Fibroblast of villous mesenchyme (primary cell): ENCODE results near the gene AURKAIP1. TPM values are rescaled to one million over a fixed set of nuclear protein-coding genes. Genes with fewer than 3 reads are reported as not detected.
"Not testable (repeated sequence)": the region's sequence is repeated elsewhere in the genome, so short reads cannot be mapped to it uniquely, and the experiment has no call there.

Source experiments
- DNase-seq: peaks from one replicate; pipeline ENCODE4 v3.0.0-alpha.2; 2010; ENCODE audit warnings: low read depth
- H3K4me3 ChIP-seq: 2 replicates; pipeline ENCODE4 v1.5.1; 2011; ENCODE audit warnings: low read depth, mild to moderate bottlenecking, low read length
- total RNA-seq: library from RNA; depleted of rRNA; stranded (reverse); fragments of >200 nt; gene quantifications from 2 replicates; pipeline ENCODE4 v1.2.3, GENCODE V29; 2012
- TF ChIP-seq, protein P1 (sequence below): IDR thresholded peaks from 2 replicates; pipeline ENCODE4 v1.5.1; 2012; ENCODE audit warnings: low read depth, mild to moderate bottlenecking, low read length; ENCODE audit not compliant: insufficient read depth

Gene AURKAIP1
- total RNA-seq, 1 donor: 94.1 TPM

DNA sequence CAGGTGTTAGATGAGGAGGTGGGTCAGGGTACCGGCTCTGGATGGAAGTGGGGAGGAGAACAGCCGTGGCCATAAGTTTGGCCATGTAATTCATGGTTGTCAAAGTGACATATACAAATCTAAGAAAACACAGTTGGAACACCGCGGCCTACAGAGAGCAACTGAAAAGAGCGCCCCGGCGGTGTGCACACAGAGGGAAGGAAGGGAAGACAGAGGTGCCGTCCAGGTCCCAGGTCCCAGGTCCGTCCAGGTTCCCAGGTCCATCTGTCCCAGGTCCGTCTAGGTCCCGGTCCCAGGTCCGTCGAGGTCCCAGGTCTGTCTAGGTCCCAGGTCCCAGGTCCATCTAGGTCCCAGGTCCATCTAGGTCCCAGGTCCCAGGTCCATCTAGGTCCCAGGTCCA, 36.6 kb upstream of the AURKAIP1 start:
- DNase-seq: no peak
- TF ChIP-seq, protein P1, sequence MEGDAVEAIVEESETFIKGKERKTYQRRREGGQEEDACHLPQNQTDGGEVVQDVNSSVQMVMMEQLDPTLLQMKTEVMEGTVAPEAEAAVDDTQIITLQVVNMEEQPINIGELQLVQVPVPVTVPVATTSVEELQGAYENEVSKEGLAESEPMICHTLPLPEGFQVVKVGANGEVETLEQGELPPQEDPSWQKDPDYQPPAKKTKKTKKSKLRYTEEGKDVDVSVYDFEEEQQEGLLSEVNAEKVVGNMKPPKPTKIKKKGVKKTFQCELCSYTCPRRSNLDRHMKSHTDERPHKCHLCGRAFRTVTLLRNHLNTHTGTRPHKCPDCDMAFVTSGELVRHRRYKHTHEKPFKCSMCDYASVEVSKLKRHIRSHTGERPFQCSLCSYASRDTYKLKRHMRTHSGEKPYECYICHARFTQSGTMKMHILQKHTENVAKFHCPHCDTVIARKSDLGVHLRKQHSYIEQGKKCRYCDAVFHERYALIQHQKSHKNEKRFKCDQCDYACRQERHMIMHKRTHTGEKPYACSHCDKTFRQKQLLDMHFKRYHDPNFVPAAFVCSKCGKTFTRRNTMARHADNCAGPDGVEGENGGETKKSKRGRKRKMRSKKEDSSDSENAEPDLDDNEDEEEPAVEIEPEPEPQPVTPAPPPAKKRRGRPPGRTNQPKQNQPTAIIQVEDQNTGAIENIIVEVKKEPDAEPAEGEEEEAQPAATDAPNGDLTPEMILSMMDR: no peak
- H3K4me3 ChIP-seq: no peak overlapping the region

DNA sequence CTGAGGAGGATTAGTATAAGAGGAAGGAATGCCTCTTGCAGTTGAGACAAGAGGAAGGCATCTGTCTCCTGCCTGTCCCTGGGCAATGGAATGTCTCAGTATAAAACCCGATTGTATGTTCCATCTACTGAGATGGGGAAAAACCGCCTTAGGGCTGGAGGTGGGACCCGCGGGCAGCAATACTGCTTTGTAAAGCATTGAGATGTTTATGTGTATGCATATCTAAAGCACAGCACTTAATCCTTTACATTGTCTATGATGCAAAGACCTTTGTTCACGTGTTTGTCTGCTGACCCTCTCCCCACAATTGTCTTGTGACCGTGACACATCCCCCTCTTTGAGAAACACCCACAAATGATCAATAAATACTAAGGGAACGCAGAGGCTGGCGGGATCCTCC, 35.2 kb upstream of the AURKAIP1 start:
- H3K4me3 ChIP-seq, DNase-seq: not testable (repeated sequence)

DNA sequence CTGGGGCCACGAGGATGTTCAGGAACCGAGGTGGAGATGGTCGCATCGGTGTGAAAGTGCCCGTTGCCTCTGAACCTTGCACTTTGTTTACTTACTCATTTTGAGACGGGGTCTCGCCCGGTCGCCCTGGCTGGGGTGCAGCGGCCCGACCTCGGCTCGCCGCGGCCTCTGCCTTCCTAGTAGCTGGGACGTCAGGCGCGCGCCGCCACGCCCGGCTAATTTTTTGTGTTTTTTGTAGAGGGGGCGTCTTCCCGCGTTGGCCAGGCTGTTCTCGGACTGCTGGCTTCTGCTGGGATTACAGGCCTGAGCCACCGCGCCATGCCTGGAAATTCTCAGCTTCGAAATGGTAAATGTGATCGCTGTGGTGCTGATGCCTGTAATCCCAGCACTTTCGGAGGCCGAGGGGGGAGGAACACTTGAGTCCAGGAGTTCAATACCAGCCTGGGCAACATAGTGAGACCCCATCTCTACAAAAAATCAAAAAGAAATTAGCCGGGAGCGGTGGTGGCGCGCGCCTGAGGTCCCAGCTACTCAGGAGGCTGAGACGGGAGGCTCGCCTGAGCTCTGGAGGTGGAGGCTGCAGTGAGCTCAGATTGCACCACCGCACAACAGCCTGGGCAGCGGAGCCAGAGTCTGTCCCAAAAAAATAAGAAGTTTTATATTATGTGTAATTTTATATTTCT, 32.8 kb upstream of the AURKAIP1 start:
- TF ChIP-seq, protein P1: peak; percentile 10
- peak overlapping the region; percentile 90 for H3K4me3 ChIP-seq
- peak; percentile 59 for DNase-seq

DNA sequence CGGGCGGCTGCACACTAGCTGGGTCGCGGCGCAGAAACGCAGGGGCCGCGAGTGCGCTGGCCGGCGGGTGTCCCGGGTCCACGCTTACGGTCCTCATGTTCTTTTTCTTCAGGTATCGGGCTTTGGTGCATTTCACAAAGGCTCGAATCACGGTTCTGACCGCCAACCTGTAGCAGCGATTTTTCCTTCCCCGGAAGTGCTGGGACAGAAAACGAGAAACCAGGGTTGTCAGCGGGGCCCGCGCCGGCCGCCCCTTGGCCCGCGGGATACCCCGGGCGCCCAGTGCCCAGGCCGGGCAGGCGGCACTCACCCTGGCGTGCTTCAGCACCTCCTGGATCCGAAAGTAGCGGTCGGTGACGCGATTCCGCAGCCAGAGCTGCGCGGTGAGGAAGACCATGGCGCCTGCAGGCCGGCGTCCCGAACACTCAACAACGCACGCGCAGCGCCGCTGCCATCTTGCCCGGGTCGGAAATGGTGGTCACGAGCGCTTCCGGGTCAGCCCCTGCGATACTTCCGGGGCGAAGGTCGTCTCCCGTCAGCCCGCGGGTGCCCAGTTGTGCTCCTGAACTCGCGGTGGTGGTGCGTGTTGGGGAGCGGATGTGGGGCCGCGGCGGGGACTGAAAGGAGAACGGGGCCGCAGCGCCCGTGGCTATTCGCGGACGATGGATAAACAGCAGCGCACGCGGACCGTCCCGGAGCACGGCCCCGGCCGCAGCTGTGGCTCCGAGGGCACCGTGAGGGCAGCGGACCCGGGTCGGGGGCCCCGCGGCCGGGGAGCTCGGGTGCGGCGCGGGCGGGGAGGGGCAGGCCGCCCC, 32.0 kb upstream of the AURKAIP1 start, which contains the start of gene MRPL20:
Gene MRPL20, minus strand, starts transcription at position 473 of the 815 bp plus-strand sequence. Its CDS starts 76 bp downstream, at position 397.
- H3K4me3 ChIP-seq: peak within 1 kb of the TSS; percentile 90
- TF ChIP-seq, protein P1: no peak
- peak; percentile 93 for DNase-seq

DNA sequence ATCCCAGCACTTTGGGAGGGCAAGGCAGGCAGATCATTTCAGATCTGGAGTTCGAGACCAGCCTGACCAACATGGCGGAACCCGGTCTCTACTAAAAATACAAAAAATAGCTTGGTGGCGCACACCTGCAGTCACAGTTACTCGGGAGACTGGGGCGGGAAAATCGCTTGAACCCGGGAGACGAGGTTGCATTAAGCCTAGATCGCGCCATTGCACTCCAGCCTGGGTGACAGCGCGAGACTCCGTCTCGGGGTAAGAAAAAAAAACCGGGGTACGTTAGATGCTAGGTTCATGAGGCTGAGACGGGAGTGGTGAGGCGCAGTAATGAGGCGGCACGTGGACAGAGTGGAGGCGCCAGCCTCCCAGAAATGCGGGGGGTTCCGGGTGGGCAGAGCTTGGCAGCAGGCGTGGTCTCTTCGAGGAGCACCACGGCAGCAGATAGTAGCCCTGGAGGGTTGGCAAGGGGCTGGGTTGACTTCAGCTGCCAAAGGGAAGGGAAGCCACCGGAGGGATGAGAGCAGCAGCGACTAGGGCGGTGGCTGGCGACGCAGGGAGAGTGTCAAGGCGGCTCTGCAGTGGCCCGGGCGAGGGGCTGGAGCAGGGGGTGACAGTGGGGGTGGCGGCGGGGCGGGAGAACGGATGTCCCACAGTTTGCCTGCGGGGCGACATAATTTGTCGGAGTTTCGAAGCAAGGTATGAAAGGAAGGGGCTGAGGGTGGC, 31.3 kb upstream of the AURKAIP1 start:
- TF ChIP-seq, protein P1: no peak
- DNase-seq: no peak
- H3K4me3 ChIP-seq: peak overlapping the region; percentile 90

DNA sequence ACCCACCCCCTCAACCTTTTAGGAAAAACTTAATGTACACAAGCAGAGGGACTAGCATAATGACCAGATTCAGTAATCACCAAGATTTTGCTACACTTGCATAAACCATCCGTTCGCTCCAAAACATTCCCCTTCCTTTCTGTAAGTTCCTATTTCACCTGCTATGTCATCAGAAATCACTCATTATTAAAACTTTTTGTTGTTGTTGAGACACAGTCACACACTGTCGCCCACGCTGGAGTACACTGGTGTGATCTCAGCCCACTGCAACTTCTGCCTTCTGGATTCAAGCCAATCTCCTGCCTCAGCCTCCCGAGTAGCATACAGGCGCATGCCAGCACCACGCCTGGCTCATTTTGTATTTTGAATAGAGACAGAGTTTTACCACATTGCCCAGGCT, 28.6 kb upstream of the AURKAIP1 start:
- no peak overlapping the region for H3K4me3 ChIP-seq
- DNase-seq: no peak
- TF ChIP-seq, protein P1: no peak

DNA sequence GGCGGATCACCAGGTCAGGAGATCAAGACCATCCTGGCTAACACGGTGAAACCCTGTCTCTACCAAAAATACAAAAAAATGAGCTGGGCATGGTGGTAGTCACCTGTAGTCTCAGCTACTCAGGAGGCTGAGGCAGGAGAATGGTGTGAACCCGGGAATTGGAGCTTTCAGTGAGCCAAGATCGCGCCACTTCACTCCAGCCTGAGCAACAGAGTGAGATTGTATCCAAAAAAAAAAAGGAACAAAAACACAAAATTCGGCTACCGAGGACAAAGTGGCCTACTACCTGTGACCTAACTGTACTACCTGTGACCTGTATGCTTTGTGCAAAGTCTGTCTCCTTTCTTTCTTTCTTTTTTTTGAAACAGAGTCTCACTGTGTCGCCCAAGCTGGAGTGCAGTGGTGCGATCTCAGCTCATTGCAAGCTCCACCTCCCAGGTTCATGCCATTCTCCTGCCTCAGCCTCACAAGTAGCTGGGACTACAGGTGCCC, 27.9 kb upstream of the AURKAIP1 start:
- H3K4me3 ChIP-seq, DNase-seq: not testable (repeated sequence)
